HepG2 (cell line): ENCODE results near the gene CMIP. TPM values are rescaled to one million over a fixed set of nuclear protein-coding genes. Genes with fewer than 3 reads are reported as not detected.

Source experiments
- ATAC-seq: fragments of 200-7000 bp; cut with Tn5 transposase; 3 replicates; pipeline ENCODE4 v1.9.1; 2020; ENCODE audit warnings: mild to moderate bottlenecking, moderate library complexity
- BruUV-seq: library from RNA; stranded (reverse); fragments of 400-500 nt; replicated peaks from 2 replicates; lab custom pipeline; 2021; lab: Mats Ljungman, UMichigan
- CTCF ChIA-PET: fragments of 300-600 bp; formaldehyde crosslinking; extraction: SDS; loops from one replicate; lab custom pipeline; 2021; ENCODE audit warnings: low total read pairs, inconsistent platforms, low intra/inter-chr PET ratio; lab: Yijun Ruan, JAX
- POLR2A ChIA-PET: fragments of 350-600 bp; sonication (Branson Sonifier 250); formaldehyde crosslinking; loops from one replicate; lab custom pipeline; 2020; ENCODE audit warnings: antibody characterized with exemption, inconsistent platforms; lab: Yijun Ruan, JAX
- DNase-seq: peaks from one replicate; pipeline ENCODE4 v3.0.0-alpha.2; 2015; ENCODE audit warnings: low spot score
- FAIRE-seq: peaks from 3 replicates; lab custom pipeline; 2011; peaks lifted over from hg19 to GRCh38; lab: Jason Lieb, UNC
- H2AFZ ChIP-seq: one replicate; pipeline ENCODE4 v1.6.1; 2011; ENCODE audit warnings: low read length, inconsistent platforms
- H3K27ac ChIP-seq: fragments of 300-600 bp; 3 replicates; pipeline ENCODE4 v1.8.0; 2011; ENCODE audit warnings: mixed run types, mild to moderate bottlenecking, mixed read lengths, low read length, inconsistent platforms; ENCODE audit not compliant: insufficient read depth; ENCODE audit errors: extremely low read length
- H3K27me3 ChIP-seq, 2 experiments: fragments of 200-600 bp in 1 of 2; 2 replicates in 1 of 2; 3 replicates in 1 of 2; pipeline versions ENCODE4 v1.6.0 to v1.8.0; 2011; ENCODE audit warnings: low read length in 2 of 2, mild to moderate bottlenecking in 2 of 2, moderate library complexity in 2 of 2, inconsistent platforms in 1 of 2; ENCODE audit not compliant: insufficient read depth in 2 of 2, control insufficient read depth in 1 of 2
- H3K36me3 ChIP-seq, 2 experiments: fragments of 200-600 bp in 1 of 2; replicated peaks in 1 of 2; 2 replicates in 1 of 2; 3 replicates in 1 of 2; pipeline versions ENCODE4 v1.5.1 to v1.8.0; 2011; ENCODE audit warnings: low read length in 2 of 2, inconsistent platforms in 1 of 2; ENCODE audit not compliant: insufficient read depth in 2 of 2, control insufficient read depth in 1 of 2
- H3K4me1 ChIP-seq: 2 replicates; pipeline ENCODE4 v1.5.1; 2012; ENCODE audit warnings: low read length, inconsistent platforms; ENCODE audit not compliant: insufficient read depth
- H3K4me2 ChIP-seq: 2 replicates; pipeline ENCODE4 v1.6.0; 2011; ENCODE audit warnings: low read depth, low read length, inconsistent platforms
- H3K4me3 ChIP-seq, 3 experiments: fragments of 200-600 bp in 1 of 3; sonication (generic), shearing (Covaris generic) in 1 of 3; replicated peaks in 1 of 3; 2 replicates each; pipeline ENCODE4 v1.5.1; 2011 to 2016; ENCODE audit warnings: low read length in 3 of 3, inconsistent platforms in 2 of 3, low read depth in 2 of 3, mild to moderate bottlenecking in 2 of 3, control low read depth in 1 of 3, mixed read lengths in 1 of 3; ENCODE audit not compliant: insufficient read depth in 1 of 3
- H3K79me2 ChIP-seq: one replicate; pipeline ENCODE4 v1.6.1; 2011; ENCODE audit warnings: low read length, inconsistent platforms; ENCODE audit not compliant: insufficient read depth
- H3K9ac ChIP-seq: 2 replicates; pipeline ENCODE4 v1.6.0; 2011; ENCODE audit warnings: mild to moderate bottlenecking, low read depth, low read length, inconsistent platforms; ENCODE audit not compliant: insufficient read depth
- H3K9me3 ChIP-seq: 2 replicates; pipeline ENCODE4 v1.5.1; 2012; ENCODE audit warnings: mild to moderate bottlenecking, low read length
- H4K20me1 ChIP-seq: 2 replicates; pipeline ENCODE4 v1.6.0; 2011; ENCODE audit warnings: inconsistent platforms, mild to moderate bottlenecking, low read length, moderate library complexity; ENCODE audit not compliant: insufficient read depth
- ISX ChIP-seq: sonication (generic); formaldehyde crosslinking; conservative IDR thresholded peaks from 2 replicates; pipeline ENCODE4 v1.5.0; 2020; ENCODE audit warnings: missing genetic modification reagents
- ZNF572 ChIP-seq: sonication (generic); formaldehyde crosslinking; IDR thresholded peaks from 2 replicates; pipeline ENCODE4 v1.5.1; 2020; ENCODE audit warnings: mild to moderate bottlenecking, missing genetic modification reagents
- WGBS: methylation state at CpG from one replicate; pipeline ENCODE4 v1.1.6; 2017; ENCODE audit warnings: low lambda C conversion rate; 5-methylcytosine and 5-hydroxymethylcytosine counted together
- in situ Hi-C: cut with HindIII; loops from 2 replicates; pipeline ENCODE4 v1.10.0; 2017; ENCODE audit warnings: low pct_unique_long_range_greater_than_20kb; ENCODE audit not compliant: extremely low pct_ligation_motif_present
- intact Hi-C: fragments of 100-400 bp; cut with micrococcal nuclease; formaldehyde crosslinking; loops from one replicate; pipeline ENCODE4 v1.10.0; 2022; ENCODE audit not compliant: unreplicated experiment
- polyA plus RNA-seq, 8 experiments: library from polyadenylated mRNA; depleted of rRNA in 3 of 8; stranded (reverse) in 7 of 8; unstranded in 1 of 8; fragments of >200 nt; fragmentation: Illumina TruSeq in 4 of 8; extraction: Trizol in 4 of 8; gene quantifications; 2 replicates each; pipeline versions ENCODE4 v1.2.1 to v1.2.3, GENCODE V29; 2011 to 2016; ENCODE audit warnings: low read depth in 4 of 8, missing spikeins in 1 of 8, mixed read lengths in 1 of 8; ENCODE audit not compliant: insufficient read depth in 1 of 8
- total RNA-seq, 5 experiments: library from RNA; depleted of rRNA; stranded (reverse); fragments of >200 nt; fragmentation: Illumina TruSeq; extraction: Trizol; gene quantifications; 2 replicates each; pipeline ENCODE4 v1.2.3, GENCODE V29; 2016; ENCODE audit warnings: low read depth in 1 of 5
- TF ChIP-seq, protein P1 (sequence below): sonication (generic); formaldehyde crosslinking; IDR thresholded peaks from 2 replicates; pipeline ENCODE4 v1.4.0; 2020; ENCODE audit warnings: missing genetic modification reagents, borderline replicate concordance

The CMIP gene
- total and polyA plus RNA-seq, 2 of the 13 experiments (the other 11 are each of a cell fraction or from before 2014, with no cell fraction given) = 10.9 to 18.1 TPM

- no TSS peak for BruUV-seq
- H3K4me2 ChIP-seq = no peak overlapping the region
- H3K27me3 ChIP-seq = peaks cover under 1 to 20% of the 10 kb centered on the region in 2 experiments; a peak in 4 of 5 replicates
- no peak overlapping the region for H3K27ac ChIP-seq
- no peak overlapping the region for H3K4me3 ChIP-seq
- WGBS = 41% methylated on average over 10 of the region's 10 CpGs
- no peak overlapping the region for H3K9ac ChIP-seq
- in situ Hi-C loops (no loop called here), intact Hi-C loops (no loop called here)
- H3K9me3 ChIP-seq = no peaks in the 10 kb centered on the region
- H4K20me1 ChIP-seq = no peaks in the 10 kb centered on the region
- POLR2A ChIA-PET = no interaction called here
- ATAC-seq = no peak
- DNase-seq = no peak
- TF ChIP-seq ISX (CRISPR knock-in tag) (no peak), ZNF572 (no peak)
- TF ChIP-seq, protein P1, sequence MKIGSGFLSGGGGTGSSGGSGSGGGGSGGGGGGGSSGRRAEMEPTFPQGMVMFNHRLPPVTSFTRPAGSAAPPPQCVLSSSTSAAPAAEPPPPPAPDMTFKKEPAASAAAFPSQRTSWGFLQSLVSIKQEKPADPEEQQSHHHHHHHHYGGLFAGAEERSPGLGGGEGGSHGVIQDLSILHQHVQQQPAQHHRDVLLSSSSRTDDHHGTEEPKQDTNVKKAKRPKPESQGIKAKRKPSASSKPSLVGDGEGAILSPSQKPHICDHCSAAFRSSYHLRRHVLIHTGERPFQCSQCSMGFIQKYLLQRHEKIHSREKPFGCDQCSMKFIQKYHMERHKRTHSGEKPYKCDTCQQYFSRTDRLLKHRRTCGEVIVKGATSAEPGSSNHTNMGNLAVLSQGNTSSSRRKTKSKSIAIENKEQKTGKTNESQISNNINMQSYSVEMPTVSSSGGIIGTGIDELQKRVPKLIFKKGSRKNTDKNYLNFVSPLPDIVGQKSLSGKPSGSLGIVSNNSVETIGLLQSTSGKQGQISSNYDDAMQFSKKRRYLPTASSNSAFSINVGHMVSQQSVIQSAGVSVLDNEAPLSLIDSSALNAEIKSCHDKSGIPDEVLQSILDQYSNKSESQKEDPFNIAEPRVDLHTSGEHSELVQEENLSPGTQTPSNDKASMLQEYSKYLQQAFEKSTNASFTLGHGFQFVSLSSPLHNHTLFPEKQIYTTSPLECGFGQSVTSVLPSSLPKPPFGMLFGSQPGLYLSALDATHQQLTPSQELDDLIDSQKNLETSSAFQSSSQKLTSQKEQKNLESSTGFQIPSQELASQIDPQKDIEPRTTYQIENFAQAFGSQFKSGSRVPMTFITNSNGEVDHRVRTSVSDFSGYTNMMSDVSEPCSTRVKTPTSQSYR (CRISPR knock-in tag) = peak; percentile 32; the same call in 1 of the 2 replicates
- CTCF ChIA-PET = no interaction called here
- H2AFZ ChIP-seq = no peak overlapping the region
- peaks cover 18% of the 10 kb centered on the region for H3K4me1 ChIP-seq
- no peaks in the 10 kb centered on the region for H3K79me2 ChIP-seq
- FAIRE-seq = no peak
- H3K36me3 ChIP-seq = no peaks in the 10 kb centered on the region
Observed at GRCh38 chr16:81410643-81411293, 33.8 kb upstream of the CMIP start.
